Endothelial cell of umbilical vein (primary cell): ENCODE results near the gene NR6A1. TPM values are rescaled to one million over a fixed set of nuclear protein-coding genes. Genes with fewer than 3 reads are reported as not detected.

Source experiments
- BruUV-seq: library from RNA; stranded (reverse); fragments of 400-500 nt; replicated peaks from 2 replicates; lab custom pipeline; 2021; lab: Mats Ljungman, UMichigan
- CTCF ChIA-PET: fragments of 300-600, 350-600 bp; sonication (Branson Sonifier 250); formaldehyde crosslinking; loops from one replicate; lab custom pipeline; 2021; ENCODE audit warnings: antibody characterized with exemption, inconsistent platforms; lab: Charles Lee
- POLR2A ChIA-PET: fragments of 300-600, 350-600 bp; sonication (Branson Sonifier 250); formaldehyde crosslinking; loops from one replicate; lab custom pipeline; 2021; ENCODE audit warnings: antibody characterized with exemption, inconsistent platforms; lab: Charles Lee
- DNase-seq: peaks from one replicate; pipeline ENCODE4 v3.0.0-alpha.2; 2011; ENCODE audit warnings: low read depth, low spot score
- FAIRE-seq: peaks from 2 replicates; lab custom pipeline; 2011; peaks lifted over from hg19 to GRCh38; lab: Jason Lieb, UNC
- H2AFZ ChIP-seq: 2 replicates; pipeline ENCODE4 v1.6.0; 2012; ENCODE audit warnings: low read depth, low read length, control low read depth, inconsistent platforms
- H3K27ac ChIP-seq: 2 replicates; pipeline ENCODE4 v1.5.1; 2011; ENCODE audit warnings: low read depth, mild to moderate bottlenecking, control low read depth, low read length, moderate library complexity; ENCODE audit not compliant: insufficient read depth
- H3K27me3 ChIP-seq, 2 experiments: 2 replicates each; pipeline versions ENCODE4 v1.6.0 to v1.6.1; 2011; ENCODE audit warnings: low read length in 2 of 2, mixed read lengths in 1 of 2; ENCODE audit not compliant: control insufficient read depth in 2 of 2, insufficient read depth in 2 of 2
- H3K36me3 ChIP-seq, 2 experiments: 2 replicates in 1 of 2; 3 replicates in 1 of 2; pipeline ENCODE4 v1.5.1; 2011; ENCODE audit warnings: low read length in 2 of 2, mild to moderate bottlenecking in 1 of 2, moderate library complexity in 1 of 2; ENCODE audit not compliant: control insufficient read depth in 2 of 2, insufficient read depth in 2 of 2; ENCODE audit errors: extremely low read depth in 1 of 2
- H3K4me1 ChIP-seq: 3 replicates; pipeline ENCODE4 v1.5.1; 2011; ENCODE audit warnings: mild to moderate bottlenecking, low read length; ENCODE audit not compliant: control insufficient read depth, insufficient read depth; ENCODE audit errors: extremely low read depth
- H3K4me2 ChIP-seq: 2 replicates; pipeline ENCODE4 v1.6.1; 2011; ENCODE audit warnings: low read length, control low read depth, mixed read lengths; ENCODE audit not compliant: insufficient read depth
- H3K4me3 ChIP-seq, 3 experiments: fragments of 200-600 bp in 1 of 3; sonication (generic), shearing (Covaris generic) in 1 of 3; replicated peaks in 1 of 3; 2 replicates each; pipeline ENCODE4 v1.5.1; 2011 to 2016; ENCODE audit warnings: control low read depth in 3 of 3, low read length in 3 of 3, mild to moderate bottlenecking in 2 of 3, inconsistent platforms in 1 of 3, low read depth in 1 of 3, moderate library complexity in 1 of 3; ENCODE audit not compliant: insufficient read depth in 1 of 3
- H3K79me2 ChIP-seq: 2 replicates; pipeline ENCODE4 v1.6.0; 2012; ENCODE audit warnings: low read length, inconsistent platforms; ENCODE audit not compliant: control insufficient read depth, insufficient read depth
- H3K9ac ChIP-seq: replicated peaks from 2 replicates; pipeline ENCODE3; 2011; ENCODE audit warnings: low read length, control low read depth; ENCODE audit not compliant: insufficient read depth; ENCODE audit errors: extremely low read depth
- H3K9me1 ChIP-seq: replicated peaks from 3 replicates; pipeline ENCODE4 v1.6.0; 2011; ENCODE audit warnings: mild to moderate bottlenecking, low read length; ENCODE audit not compliant: control insufficient read depth, insufficient read depth; ENCODE audit errors: extremely low read depth
- H3K9me3 ChIP-seq: replicated peaks from 2 replicates; pipeline ENCODE4 v1.5.1; 2012; ENCODE audit warnings: low read length, inconsistent platforms; ENCODE audit not compliant: control insufficient read depth, insufficient read depth
- H4K20me1 ChIP-seq: replicated peaks from 2 replicates; pipeline ENCODE3; 2011; ENCODE audit warnings: mild to moderate bottlenecking, low read length; ENCODE audit not compliant: control insufficient read depth, insufficient read depth; ENCODE audit errors: extremely low read depth
- CTCF ChIP-seq, 2 donors: IDR thresholded peaks; 1 replicate in 1 of 2; 2 replicates in 1 of 2; pipeline ENCODE4 v1.5.1; 2011; ENCODE audit warnings: low read length in 2 of 2, mild to moderate bottlenecking in 2 of 2, moderate library complexity in 2 of 2, control low read depth in 1 of 2, inconsistent platforms in 1 of 2, low read depth in 1 of 2; ENCODE audit not compliant: insufficient read depth in 1 of 2; ENCODE audit errors: extremely low read depth in 1 of 2
- EZH2 ChIP-seq: IDR thresholded peaks from 2 replicates; pipeline ENCODE4 v1.6.1; 2012; ENCODE audit warnings: borderline replicate concordance, low read depth, mild to moderate bottlenecking, moderate library complexity, low read length, inconsistent platforms; ENCODE audit not compliant: severe bottlenecking
- FOS ChIP-seq: IDR thresholded peaks from 2 replicates; pipeline ENCODE4 v1.6.1; 2011; ENCODE audit warnings: mild to moderate bottlenecking, low read length, moderate library complexity, borderline replicate concordance; ENCODE audit not compliant: insufficient read depth
- GATA2 ChIP-seq: IDR thresholded peaks from 2 replicates; pipeline ENCODE4 v1.7.0; 2011; ENCODE audit warnings: low read depth, mild to moderate bottlenecking, moderate library complexity, mixed read lengths, low read length; ENCODE audit not compliant: insufficient read length, insufficient read depth
- JUN ChIP-seq: IDR thresholded peaks from 2 replicates; pipeline ENCODE4 v1.6.1; 2011; ENCODE audit warnings: borderline replicate concordance, low read depth; ENCODE audit not compliant: insufficient read length, insufficient read depth
- MAX ChIP-seq: IDR thresholded peaks from 2 replicates; pipeline ENCODE4 v1.6.1; 2011; ENCODE audit not compliant: insufficient read depth, insufficient read length
- MYC ChIP-seq: IDR thresholded peaks from one replicate; pipeline ENCODE4 v1.6.1; 2011; ENCODE audit warnings: mild to moderate bottlenecking, low read depth, low read length
- POLR2A ChIP-seq: IDR thresholded peaks from 2 replicates; pipeline ENCODE4 v1.6.1; 2012; ENCODE audit warnings: low read depth, mild to moderate bottlenecking, control low read depth, low read length
- POLR2AphosphoS5 ChIP-seq: IDR thresholded peaks from 2 replicates; pipeline ENCODE4 v1.6.1; 2012; ENCODE audit warnings: low read depth, mild to moderate bottlenecking, control low read depth, low read length, moderate library complexity; ENCODE audit not compliant: insufficient read depth
- dilution Hi-C: fragments of 300-500 bp; cut with MboI; formaldehyde crosslinking; loops from one replicate; pipeline ENCODE4 v1.15.0; 2019; ENCODE audit warnings: low sequenced_read_pairs; ENCODE audit not compliant: extremely low pct_ligation_motif_present
- intact Hi-C: fragments of 100-400 bp; cut with micrococcal nuclease; formaldehyde crosslinking; loops from one replicate; pipeline ENCODE4 v1.10.0; 2022
- polyA plus RNA-seq, 4 experiments: library from polyadenylated mRNA; depleted of rRNA in 3 of 4; stranded (reverse) in 3 of 4; unstranded in 1 of 4; fragments of >200 nt; gene quantifications; 2 replicates each; pipeline versions ENCODE4 v1.2.1 to v1.2.3, GENCODE V29; 2011 to 2012; ENCODE audit warnings: missing spikeins in 1 of 4
- total RNA-seq: library from RNA; stranded (reverse); gene quantifications from 2 replicates; pipeline ENCODE4 v1.2.3, GENCODE V29; 2021

Gene NR6A1
- total and polyA plus RNA-seq, 2 donors (not counting 3 experiments of a cell fraction or from before 2014, with no cell fraction given), result 0.17 to 1.2 TPM

DNA sequence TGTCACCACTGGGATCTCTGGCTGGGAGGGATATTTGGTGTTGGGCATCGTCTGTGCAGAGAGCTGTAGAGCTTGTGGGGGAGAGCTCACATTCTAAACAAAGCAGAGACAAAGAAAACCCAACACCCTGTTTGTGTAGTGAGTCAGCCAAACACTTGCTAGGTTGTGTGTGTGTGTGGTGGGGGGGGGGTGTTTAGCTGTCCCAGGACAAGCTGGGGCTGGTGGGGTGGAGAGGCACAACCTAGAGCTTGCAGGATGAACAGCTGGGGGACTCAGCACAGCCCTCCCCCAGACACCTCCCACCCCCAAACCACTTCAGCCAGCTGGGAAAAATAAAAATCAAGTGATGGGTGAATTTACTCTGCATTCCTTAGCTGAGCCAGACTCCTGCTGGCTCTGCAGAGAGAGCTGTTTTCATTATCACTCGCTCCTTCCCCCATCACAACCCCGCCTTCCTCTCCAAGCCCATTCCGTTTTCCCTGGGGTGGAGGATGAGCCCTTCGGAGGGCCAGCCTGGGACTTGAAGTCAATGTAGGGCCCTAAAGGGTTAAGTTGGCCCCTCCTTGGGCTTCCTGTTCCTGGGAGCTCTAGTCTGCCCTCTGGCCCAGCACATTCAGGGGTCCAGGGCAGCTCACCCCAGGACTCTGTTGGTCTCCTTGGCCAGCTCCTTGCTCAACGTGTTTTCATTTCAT lies 8.4 kb upstream of the NR6A1 start:
- Histone ChIP-seq H3K9me1 (no peaks in the 10 kb centered on the region), H3K36me3 (no peaks in the 10 kb centered on the region), H3K4me3 (no peak overlapping the region), H3K4me1 (peaks cover 15% of the 10 kb centered on the region), H2AFZ (peak overlapping the region; percentile 22), H3K9ac (no peak overlapping the region), H3K27ac (no peak overlapping the region), H3K79me2 (no peaks in the 10 kb centered on the region), H3K27me3 (peaks cover 0 to 7% of the 10 kb centered on the region in 2 experiments), H3K4me2 (peak overlapping the region; percentile 30), H3K9me3 (no peaks in the 10 kb centered on the region), H4K20me1 (no peaks in the 10 kb centered on the region)
- BruUV-seq, result no TSS peak
- peak; percentile 83 for FAIRE-seq
- intact Hi-C loops (no loop called here), dilution Hi-C loops (no loop called here)
- CTCF ChIA-PET, result interaction anchor here (0.6 to 11.2 kb wide), 13 partner anchors 8 to 593 kb away, joined by 3 to 967 read pairs (median 4); partner anchors contain the start of genes NR6A1, SCAI and WDR38
- DNase-seq, result peak; percentile 63
- POLR2A ChIA-PET, result interaction anchor here (0.6 to 1.3 kb wide), 4 partner anchors 53 to 506 kb away, joined by 3 to 11 read pairs (median 6); partner anchors contain the start of gene ARPC5L
- peak; percentile 24 for TF ChIP-seq JUN
- no peak for TF ChIP-seq EZH2
- no peak for TF ChIP-seq MYC
- TF ChIP-seq CTCF (IDR thresholded peaks at IDR 0.05; ENCODE audit: extremely low read depth in 1 of 2, insufficient read depth in 1 of 2, low read depth in 1 of 2, low read length in 2 of 2), result no peak
- TF ChIP-seq POLR2A, result no peak
- TF ChIP-seq GATA2, result no peak
- TF ChIP-seq FOS, result peak; percentile 43
- no peak for TF ChIP-seq MAX
- no peak for TF ChIP-seq POLR2AphosphoS5
